ENCODE measurements around the gene TNFRSF11A. TPM values are rescaled to one million over a fixed set of nuclear protein-coding genes. Genes with fewer than 3 reads are reported as not detected.

TNFRSF11A gene
- polyA plus RNA-seq, 3 donors = 2.0 to 2.3 (median 2.2) TPM

GRCh38 chr18:62338446-62339105 is 13.5 kb downstream of the TNFRSF11A start:
- no peak for DNase-seq (ENCODE audit: extremely low read depth in 1 of 11, low read depth in 9 of 11, low spot score in 4 of 11)

- no peak for DNase-seq (ENCODE audit: extremely low read depth in 1 of 11, low read depth in 9 of 11, low spot score in 4 of 11)
Measured at GRCh38 chr18:62339106-62339988, 14.2 kb downstream of the TNFRSF11A start.

GRCh38 chr18:62340996-62341395 is 15.9 kb downstream of the TNFRSF11A start:
- DNase-seq (ENCODE audit: extremely low read depth in 1 of 11, low read depth in 9 of 11, low spot score in 4 of 11) = no peak

GRCh38 chr18:62341473-62341872 is 16.4 kb downstream of the TNFRSF11A start:
- no peak for DNase-seq (ENCODE audit: extremely low read depth in 1 of 11, low read depth in 9 of 11, low spot score in 4 of 11)

GRCh38 chr18:62342884-62343283 is 17.8 kb downstream of the TNFRSF11A start:
- no peak for DNase-seq (ENCODE audit: extremely low read depth in 1 of 11, low read depth in 9 of 11, low spot score in 4 of 11)

- DNase-seq (ENCODE audit: extremely low read depth in 1 of 11, low read depth in 9 of 11, low spot score in 4 of 11) = no peak
Measured at GRCh38 chr18:62343316-62343715, 18.2 kb downstream of the TNFRSF11A start.

- no peak for DNase-seq (ENCODE audit: extremely low read depth in 1 of 11, low read depth in 9 of 11, low spot score in 4 of 11)
Measured at GRCh38 chr18:62345909-62346308, 20.8 kb downstream of the TNFRSF11A start.

- no peak for DNase-seq (ENCODE audit: extremely low read depth in 1 of 11, low read depth in 9 of 11, low spot score in 4 of 11)
Measured at GRCh38 chr18:62346333-62347088, 21.4 kb downstream of the TNFRSF11A start.

- DNase-seq (ENCODE audit: extremely low read depth in 1 of 11, low read depth in 9 of 11, low spot score in 4 of 11) = no peak
Measured at GRCh38 chr18:62347089-62347506, 22.0 kb downstream of the TNFRSF11A start.

- DNase-seq (ENCODE audit: extremely low read depth in 1 of 11, low read depth in 9 of 11, low spot score in 4 of 11) = no peak
Measured at GRCh38 chr18:62348474-62348873, 23.4 kb downstream of the TNFRSF11A start.

GRCh38 chr18:62353170-62353569 is 28.1 kb downstream of the TNFRSF11A start:
- no peak for DNase-seq (ENCODE audit: extremely low read depth in 1 of 11, low read depth in 9 of 11, low spot score in 4 of 11)

- no peak for DNase-seq (ENCODE audit: extremely low read depth in 1 of 11, low read depth in 9 of 11, low spot score in 4 of 11)
Measured at GRCh38 chr18:62354151-62354550, 29.0 kb downstream of the TNFRSF11A start.

GRCh38 chr18:62357079-62357719 is 32.1 kb downstream of the TNFRSF11A start:
- no peak for DNase-seq (ENCODE audit: extremely low read depth in 1 of 11, low read depth in 9 of 11, low spot score in 4 of 11)

GRCh38 chr18:62360805-62361204 is 35.7 kb downstream of the TNFRSF11A start:
- no peak for DNase-seq (ENCODE audit: extremely low read depth in 1 of 11, low read depth in 9 of 11, low spot score in 4 of 11)

GRCh38 chr18:62361288-62361687 is 36.2 kb downstream of the TNFRSF11A start:
- no peak for DNase-seq (ENCODE audit: extremely low read depth in 1 of 11, low read depth in 9 of 11, low spot score in 4 of 11)

GRCh38 chr18:62364558-62364957 is 39.4 kb downstream of the TNFRSF11A start:
- no peak for DNase-seq (ENCODE audit: extremely low read depth in 1 of 11, low read depth in 9 of 11, low spot score in 4 of 11)

- DNase-seq (ENCODE audit: extremely low read depth in 1 of 11, low read depth in 9 of 11, low spot score in 4 of 11) = no peak
Measured at GRCh38 chr18:62365420-62365819, 40.3 kb downstream of the TNFRSF11A start.

GRCh38 chr18:62366992-62367391 is 41.9 kb downstream of the TNFRSF11A start:
- DNase-seq (ENCODE audit: extremely low read depth in 1 of 11, low read depth in 9 of 11, low spot score in 4 of 11) = no peak

GRCh38 chr18:62368100-62368499 is 43.0 kb downstream of the TNFRSF11A start:
- no peak for DNase-seq (ENCODE audit: extremely low read depth in 1 of 11, low read depth in 9 of 11, low spot score in 4 of 11)
